ENCODE data around the gene SNX33. TPM values are rescaled to one million over a fixed set of nuclear protein-coding genes. Genes with fewer than 3 reads are reported as not detected.
A peak's percentile ranks its signal among the peaks of the same experiment; 100 is the strongest.
"Not testable (repeated sequence)": the region's sequence is repeated elsewhere in the genome, so short reads cannot be mapped to it uniquely, and the experiment has no call there.

SNX33 gene
- total and polyA plus RNA-seq, 11 donors, result 7.7 to 20.9 (median 11.3) TPM

DNA sequence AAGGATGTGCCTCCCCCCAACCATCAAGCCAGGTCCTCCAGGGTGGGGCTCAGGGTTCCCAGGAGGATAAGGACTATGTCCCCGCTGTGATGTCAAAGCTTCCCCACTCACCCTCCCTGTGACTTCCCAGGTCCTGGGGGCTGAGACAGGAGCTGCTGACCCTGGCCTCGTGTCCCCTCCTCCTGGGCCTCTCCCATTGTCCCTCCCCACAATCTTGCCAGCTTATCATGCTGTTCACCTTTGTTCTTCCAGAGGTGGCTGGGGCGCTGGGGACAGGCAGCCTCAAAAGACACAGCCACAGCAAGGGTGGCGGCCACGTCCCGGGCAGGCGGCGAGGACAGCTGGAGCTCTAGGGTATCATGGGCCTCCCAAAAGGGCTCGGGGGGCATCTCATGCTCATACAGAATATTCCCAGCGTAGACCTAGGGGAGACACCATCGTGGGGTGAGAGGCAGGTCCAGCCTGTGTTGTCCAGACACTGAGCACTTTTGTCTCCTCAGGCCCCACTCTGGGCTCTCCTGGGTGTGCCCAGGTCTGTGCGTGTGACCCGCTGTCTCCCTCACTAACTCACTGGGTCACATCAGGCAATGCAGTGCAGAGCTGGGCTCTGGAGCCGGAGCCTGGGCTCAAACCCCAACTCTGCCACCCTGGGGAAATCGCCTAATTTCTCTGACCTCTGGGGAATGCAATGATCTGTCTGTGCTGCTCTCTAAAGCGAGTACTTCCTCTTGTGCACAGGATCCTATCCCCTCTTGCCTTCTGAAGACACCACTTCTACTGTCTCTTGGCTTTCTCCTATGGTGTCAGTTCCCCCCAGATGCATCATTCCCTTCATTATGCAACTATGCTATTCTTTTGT, 30.0 kb downstream of the SNX33 start:
- TF ChIP-seq, protein P1, sequence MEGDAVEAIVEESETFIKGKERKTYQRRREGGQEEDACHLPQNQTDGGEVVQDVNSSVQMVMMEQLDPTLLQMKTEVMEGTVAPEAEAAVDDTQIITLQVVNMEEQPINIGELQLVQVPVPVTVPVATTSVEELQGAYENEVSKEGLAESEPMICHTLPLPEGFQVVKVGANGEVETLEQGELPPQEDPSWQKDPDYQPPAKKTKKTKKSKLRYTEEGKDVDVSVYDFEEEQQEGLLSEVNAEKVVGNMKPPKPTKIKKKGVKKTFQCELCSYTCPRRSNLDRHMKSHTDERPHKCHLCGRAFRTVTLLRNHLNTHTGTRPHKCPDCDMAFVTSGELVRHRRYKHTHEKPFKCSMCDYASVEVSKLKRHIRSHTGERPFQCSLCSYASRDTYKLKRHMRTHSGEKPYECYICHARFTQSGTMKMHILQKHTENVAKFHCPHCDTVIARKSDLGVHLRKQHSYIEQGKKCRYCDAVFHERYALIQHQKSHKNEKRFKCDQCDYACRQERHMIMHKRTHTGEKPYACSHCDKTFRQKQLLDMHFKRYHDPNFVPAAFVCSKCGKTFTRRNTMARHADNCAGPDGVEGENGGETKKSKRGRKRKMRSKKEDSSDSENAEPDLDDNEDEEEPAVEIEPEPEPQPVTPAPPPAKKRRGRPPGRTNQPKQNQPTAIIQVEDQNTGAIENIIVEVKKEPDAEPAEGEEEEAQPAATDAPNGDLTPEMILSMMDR (IDR thresholded peaks at IDR 0.05), result no peak
- ATAC-seq (no peak), DNase-seq (no peak)
- Histone ChIP-seq H3K36me3 (peaks cover 0 to 14% (median 0%) of the 10 kb centered on the region in 9 donors), H3K9me3 (no peaks in the 10 kb centered on the region), H3K4me3 (no peak overlapping the region), H3K27me3 (no peaks in the 10 kb centered on the region), H3K27ac (peak overlapping the region in 1 of 12 donors; percentile 25), H3K4me1 (peaks cover 11 to 35% (median 23%) of the 10 kb centered on the region in 12 donors)
- WGBS, 4 donors, result 87 to 93% (median 89%) methylated on average over 8 to 16 of the region's 16 CpGs
- intact Hi-C loops (cut with DNase I), result loop anchor here in 2 of 10 donors (10.0 kb wide), 2 partner anchors 63 to 313 kb away; partner anchors contain the start of gene MAN2C1 (in 1 of the 2)

- intact Hi-C loops (cut with DNase I), result loop anchor here in 2 of 10 donors (10.0 kb wide), 2 partner anchors 64 to 314 kb away; partner anchors contain the start of gene MAN2C1 (in 1 of the 2)
- H3K27me3 ChIP-seq, H3K9me3 ChIP-seq, ATAC-seq, DNase-seq, H3K4me3 ChIP-seq, H3K27ac ChIP-seq: not testable (repeated sequence)
- 92 to 94% (median 93%) methylated on average over 6 of the region's 6 CpGs for WGBS, 4 donors
- Histone ChIP-seq H3K36me3 (peaks cover 0 to 14% (median 0%) of the 10 kb centered on the region in 9 donors), H3K4me1 (peaks cover 5 to 30% (median 17%) of the 10 kb centered on the region in 12 donors)
Measured at GRCh38 chr15:75678324-75678690, 30.6 kb downstream of the SNX33 start.

- intact Hi-C loops (cut with DNase I), result loop anchor here in 8 of 10 donors (5.0 to 10.0 kb wide), 7 partner anchors 33 to 315 kb away; partner anchors contain the start of genes MAN2C1 (in 5 of the 8) and SNX33 (in 1 of the 8)
- H3K36me3 ChIP-seq, result peaks cover 0 to 14% (median 3%) of the 10 kb centered on the region in 9 donors
- no peaks in the 10 kb centered on the region for H3K9me3 ChIP-seq
- no peak for DNase-seq
- TF ChIP-seq, protein P1 (IDR thresholded peaks at IDR 0.05), result no peak
- TF ChIP-seq POLR2A (IDR thresholded peaks at IDR 0.05), result no peak
- H3K27me3 ChIP-seq, result no peaks in the 10 kb centered on the region
- no peak for ATAC-seq
- no peak overlapping the region for H3K4me3 ChIP-seq
- peaks cover 0 to 20% (median 7%) of the 10 kb centered on the region in 12 donors for H3K4me1 ChIP-seq
- peak overlapping the region in 1 of 12 donors; percentile 60 for H3K27ac ChIP-seq
- WGBS, 4 donors, result 75 to 84% (median 83%) methylated on average over 11 of the region's 11 CpGs
Measured at GRCh38 chr15:75680007-75680789, 32.5 kb downstream of the SNX33 start.

DNA sequence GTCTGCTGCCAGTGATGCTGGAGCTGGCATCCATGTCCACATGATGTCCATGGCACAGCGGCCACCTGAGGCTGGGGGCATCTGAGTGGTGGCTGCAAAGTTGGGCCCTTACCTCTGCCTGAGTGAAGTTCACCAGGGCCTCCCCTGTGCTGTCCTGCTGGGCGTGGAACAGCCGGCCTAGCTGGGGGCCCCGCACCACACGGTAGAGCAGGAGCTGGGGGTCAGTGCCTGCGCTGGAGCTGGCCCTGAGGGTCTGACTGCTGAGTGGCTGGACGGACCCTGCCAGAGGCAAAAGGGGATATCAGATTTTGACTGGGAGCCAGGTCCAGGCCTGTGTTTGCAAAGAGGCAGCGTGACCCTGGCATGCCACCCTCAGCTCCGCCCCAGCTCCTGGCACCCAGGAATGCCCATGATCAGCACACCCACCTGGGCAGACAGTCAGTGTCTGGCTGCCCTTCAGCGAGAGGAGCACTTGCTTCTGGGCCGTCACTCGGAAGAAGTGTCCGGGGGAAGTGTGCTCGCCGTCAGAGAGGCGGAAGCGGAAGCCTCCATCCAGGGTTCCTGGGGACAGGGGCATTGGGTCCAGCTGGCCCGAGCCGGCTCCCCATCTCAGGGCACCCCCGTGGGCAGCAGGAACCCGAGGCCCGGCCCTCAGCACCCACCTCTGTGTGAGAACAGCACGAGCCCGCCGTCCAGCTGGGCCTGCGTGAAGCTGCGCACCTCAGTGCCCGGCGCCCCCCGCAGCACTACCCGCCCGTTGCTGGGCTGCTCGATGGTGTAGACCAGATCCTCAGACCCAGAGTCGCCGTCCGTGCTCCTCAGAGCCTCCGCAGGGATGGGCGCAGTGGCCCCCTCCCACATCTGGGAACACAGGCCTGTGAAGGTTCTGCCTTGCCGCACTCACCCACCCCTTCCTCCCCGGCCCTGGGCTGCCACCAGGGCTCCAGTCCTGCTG, 34.7 kb downstream of the SNX33 start:
- no peak for ATAC-seq
- WGBS, 4 donors, result 91 to 94% (median 92%) methylated on average over 20 to 40 of the region's 40 CpGs
- Histone ChIP-seq H3K9me3 (no peaks in the 10 kb centered on the region), H3K27ac (no peak overlapping the region), H3K4me1 (peaks cover 0 to 11% (median 5%) of the 10 kb centered on the region in 12 donors), H3K4me3 (no peak overlapping the region), H3K27me3 (no peaks in the 10 kb centered on the region), H3K36me3 (peaks cover 0 to 15% (median 3%) of the 10 kb centered on the region in 9 donors)
- TF ChIP-seq POLR2A (IDR thresholded peaks at IDR 0.05), result no peak
- TF ChIP-seq, protein P1 (IDR thresholded peaks at IDR 0.05), result no peak
- DNase-seq, result no peak
- intact Hi-C loops (cut with DNase I), result loop anchor here in 8 of 10 donors (5.0 to 10.0 kb wide), 7 partner anchors 35 to 318 kb away; partner anchors contain the start of genes MAN2C1 (in 5 of the 8) and SNX33 (in 1 of the 8)

Data from heart left ventricle (tissue), 16 donors.